Activated CD4-positive, alpha-beta T cell treated with anti-CD3 and anti-CD28 coated beads, Interleukin-2, amount 10 ng/mL, durations not matched to agents 24 days and 14 days (primary cell): ENCODE results near the gene ALS2CL. TPM values are rescaled to one million over a fixed set of nuclear protein-coding genes. Genes with fewer than 3 reads are reported as not detected.

Experiments used
- DNase-seq: peaks from one replicate; pipeline ENCODE4 v3.0.0; 2022
- H3K27ac Mint-ChIP-seq: one replicate; pipeline ENCODE4 v1.8.0; 2022; ENCODE audit warnings: mild to moderate bottlenecking, mixed read lengths
- H3K27me3 Mint-ChIP-seq: one replicate; pipeline ENCODE4 v1.8.0; 2022; ENCODE audit warnings: mixed read lengths
- H3K36me3 Mint-ChIP-seq: one replicate; pipeline ENCODE4 v1.8.0; 2022; ENCODE audit warnings: low read depth, mild to moderate bottlenecking, mixed read lengths
- H3K4me1 Mint-ChIP-seq: one replicate; pipeline ENCODE4 v1.8.0; 2021; ENCODE audit warnings: mixed read lengths
- H3K4me3 Mint-ChIP-seq: one replicate; pipeline ENCODE4 v1.8.0; 2022; ENCODE audit warnings: mild to moderate bottlenecking, moderate library complexity, mixed read lengths
- H3K9me3 Mint-ChIP-seq: one replicate; pipeline ENCODE4 v1.8.0; 2021; ENCODE audit warnings: mixed read lengths
- intact Hi-C: fragments of 100-400 bp; cut with micrococcal nuclease; formaldehyde crosslinking; loops from one replicate; pipeline ENCODE4 v1.15.1; 2023
- total RNA-seq: library from RNA; stranded (reverse); gene quantifications from 2 replicates; pipeline ENCODE4 v1.2.3, GENCODE V29; 2022

Gene ALS2CL
- total RNA-seq, 1 donor from 2014 or later, result 0.47 TPM

- Mint-ChIP-seq H3K36me3 (no peaks in the 10 kb centered on the region), H3K27me3 (no peaks in the 10 kb centered on the region), H3K4me1 (no peaks in the 10 kb centered on the region), H3K9me3 (no peaks in the 10 kb centered on the region), H3K4me3 (no peak overlapping the region), H3K27ac (no peak overlapping the region)
- no peak for DNase-seq
- intact Hi-C loops, result no loop called here
These were observed 21.7 kb downstream of the ALS2CL start for GRCh38 chr3:46671541-46672348.

GRCh38 chr3:46670891-46671427, 22.5 kb downstream of the ALS2CL start:
- DNase-seq, result no peak
- Mint-ChIP-seq H3K4me1 (no peaks in the 10 kb centered on the region), H3K9me3 (no peaks in the 10 kb centered on the region), H3K4me3 (no peak overlapping the region), H3K36me3 (no peaks in the 10 kb centered on the region), H3K27me3 (no peaks in the 10 kb centered on the region), H3K27ac (no peak overlapping the region)
- intact Hi-C loops, result no loop called here

GRCh38 chr3:46670000-46670890, 23.2 kb downstream of the ALS2CL start:
- Mint-ChIP-seq H3K9me3 (no peaks in the 10 kb centered on the region), H3K27me3 (no peaks in the 10 kb centered on the region), H3K27ac (no peak overlapping the region), H3K36me3 (no peaks in the 10 kb centered on the region), H3K4me3 (no peak overlapping the region), H3K4me1 (no peaks in the 10 kb centered on the region)
- no peak for DNase-seq
- intact Hi-C loops, result no loop called here

GRCh38 chr3:46669191-46669999, 24.1 kb downstream of the ALS2CL start:
- Mint-ChIP-seq H3K27me3 (no peaks in the 10 kb centered on the region), H3K9me3 (no peaks in the 10 kb centered on the region), H3K4me3 (no peak overlapping the region), H3K27ac (no peak overlapping the region), H3K4me1 (no peaks in the 10 kb centered on the region), H3K36me3 (no peaks in the 10 kb centered on the region)
- intact Hi-C loops, result no loop called here
- DNase-seq, result no peak

- Mint-ChIP-seq H3K4me1 (no peaks in the 10 kb centered on the region), H3K36me3 (no peaks in the 10 kb centered on the region), H3K4me3 (no peak overlapping the region), H3K9me3 (no peaks in the 10 kb centered on the region), H3K27me3 (no peaks in the 10 kb centered on the region), H3K27ac (no peak overlapping the region)
- intact Hi-C loops, result no loop called here
- no peak for DNase-seq
These were observed 24.9 kb downstream of the ALS2CL start for GRCh38 chr3:46668591-46668990.

- Mint-ChIP-seq H3K27me3 (no peaks in the 10 kb centered on the region), H3K4me1 (no peaks in the 10 kb centered on the region), H3K9me3 (no peaks in the 10 kb centered on the region), H3K4me3 (no peak overlapping the region), H3K36me3 (no peaks in the 10 kb centered on the region), H3K27ac (peak overlapping the region; percentile 14)
- DNase-seq, result no peak
- intact Hi-C loops, result no loop called here
These were observed 25.4 kb downstream of the ALS2CL start for GRCh38 chr3:46668116-46668515.

GRCh38 chr3:46667657-46668056, 25.8 kb downstream of the ALS2CL start:
- Mint-ChIP-seq H3K9me3 (no peaks in the 10 kb centered on the region), H3K4me3 (no peak overlapping the region), H3K4me1 (no peaks in the 10 kb centered on the region), H3K36me3 (no peaks in the 10 kb centered on the region), H3K27ac (no peak overlapping the region), H3K27me3 (no peaks in the 10 kb centered on the region)
- DNase-seq, result no peak
- intact Hi-C loops, result no loop called here

- no peak for DNase-seq
- Mint-ChIP-seq H3K36me3 (no peaks in the 10 kb centered on the region), H3K27ac (no peak overlapping the region), H3K9me3 (no peaks in the 10 kb centered on the region), H3K27me3 (no peaks in the 10 kb centered on the region), H3K4me1 (no peaks in the 10 kb centered on the region), H3K4me3 (no peak overlapping the region)
- intact Hi-C loops, result no loop called here
These were observed 26.3 kb downstream of the ALS2CL start for GRCh38 chr3:46667061-46667621.

- no peak for DNase-seq
- Mint-ChIP-seq H3K27me3 (no peaks in the 10 kb centered on the region), H3K4me1 (no peaks in the 10 kb centered on the region), H3K9me3 (no peaks in the 10 kb centered on the region), H3K4me3 (no peak overlapping the region), H3K27ac (no peak overlapping the region), H3K36me3 (no peaks in the 10 kb centered on the region)
- intact Hi-C loops, result no loop called here
These were observed 27.0 kb downstream of the ALS2CL start for GRCh38 chr3:46666453-46666845.

- intact Hi-C loops, result no loop called here
- no peak overlapping the region for H3K27ac Mint-ChIP-seq
- no peak overlapping the region for H3K4me3 Mint-ChIP-seq
- no peaks in the 10 kb centered on the region for H3K36me3 Mint-ChIP-seq
- H3K4me1 Mint-ChIP-seq, result no peaks in the 10 kb centered on the region
- no peaks in the 10 kb centered on the region for H3K27me3 Mint-ChIP-seq
- H3K9me3 Mint-ChIP-seq, result no peaks in the 10 kb centered on the region
- DNase-seq, result no peak
These were observed 27.6 kb downstream of the ALS2CL start for GRCh38 chr3:46665763-46666452.

GRCh38 chr3:46664971-46665762, 28.3 kb downstream of the ALS2CL start:
- Mint-ChIP-seq H3K27me3 (no peaks in the 10 kb centered on the region), H3K9me3 (no peaks in the 10 kb centered on the region), H3K4me1 (no peaks in the 10 kb centered on the region), H3K27ac (no peak overlapping the region), H3K4me3 (no peak overlapping the region), H3K36me3 (no peaks in the 10 kb centered on the region)
- intact Hi-C loops, result no loop called here
- no peak for DNase-seq

- H3K4me1 Mint-ChIP-seq, result no peaks in the 10 kb centered on the region
- intact Hi-C loops, result no loop called here
- no peaks in the 10 kb centered on the region for H3K27me3 Mint-ChIP-seq
- H3K27ac Mint-ChIP-seq, result no peak overlapping the region
- no peak overlapping the region for H3K4me3 Mint-ChIP-seq
- no peak for DNase-seq
- H3K36me3 Mint-ChIP-seq, result no peaks in the 10 kb centered on the region
- no peaks in the 10 kb centered on the region for H3K9me3 Mint-ChIP-seq
These were observed 29.1 kb downstream of the ALS2CL start for GRCh38 chr3:46664188-46664970.
